DND-41 (cell line): ENCODE data around the gene ACTN1.

Experiments used
- EZH2 ChIP-seq: IDR thresholded peaks from 3 replicates; pipeline ENCODE4 v1.6.1; 2012; ENCODE audit warnings: borderline replicate concordance, low read depth, mild to moderate bottlenecking, moderate library complexity, low read length, inconsistent platforms; ENCODE audit not compliant: severe bottlenecking
- TF ChIP-seq, protein P1 (sequence below): IDR thresholded peaks from 2 replicates; pipeline ENCODE4 v1.5.1; 2012; ENCODE audit warnings: borderline replicate concordance, low read length, moderate library complexity, mild to moderate bottlenecking; ENCODE audit not compliant: poor library complexity, severe bottlenecking; ENCODE audit errors: extremely low read depth

DNA sequence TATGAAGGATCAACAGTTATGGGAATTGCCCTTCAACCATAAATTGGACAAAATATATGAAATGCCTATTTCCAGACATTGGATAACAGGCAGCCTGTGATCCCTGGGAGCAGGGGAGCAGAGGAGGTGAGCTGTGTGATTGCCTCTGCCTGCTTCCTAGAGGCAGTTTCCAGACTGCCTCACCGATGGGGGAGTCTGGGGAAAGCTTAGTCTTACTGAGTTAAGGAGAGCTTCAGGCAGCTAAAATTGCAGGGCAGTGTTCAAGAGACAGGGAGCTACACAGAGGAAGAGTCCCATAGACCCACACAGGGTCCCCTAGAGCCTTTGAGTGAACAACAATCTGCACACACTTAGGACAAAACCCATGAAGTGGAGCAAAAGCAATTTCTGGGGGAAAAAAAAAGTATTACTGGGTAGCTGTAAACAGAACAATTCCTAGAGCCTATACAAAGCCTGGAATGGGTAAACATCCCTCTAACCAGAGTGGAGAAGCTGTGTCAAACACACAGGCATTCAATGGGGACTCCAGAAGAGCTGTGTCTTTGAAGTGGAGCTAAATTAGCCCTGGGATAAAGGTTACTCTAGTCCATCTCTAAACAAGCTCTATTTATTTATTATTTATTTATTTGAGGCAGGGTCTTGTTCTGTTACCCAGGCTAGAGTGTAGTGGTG, 48.3 kb upstream of the ACTN1 start:
- TF ChIP-seq, protein P1, sequence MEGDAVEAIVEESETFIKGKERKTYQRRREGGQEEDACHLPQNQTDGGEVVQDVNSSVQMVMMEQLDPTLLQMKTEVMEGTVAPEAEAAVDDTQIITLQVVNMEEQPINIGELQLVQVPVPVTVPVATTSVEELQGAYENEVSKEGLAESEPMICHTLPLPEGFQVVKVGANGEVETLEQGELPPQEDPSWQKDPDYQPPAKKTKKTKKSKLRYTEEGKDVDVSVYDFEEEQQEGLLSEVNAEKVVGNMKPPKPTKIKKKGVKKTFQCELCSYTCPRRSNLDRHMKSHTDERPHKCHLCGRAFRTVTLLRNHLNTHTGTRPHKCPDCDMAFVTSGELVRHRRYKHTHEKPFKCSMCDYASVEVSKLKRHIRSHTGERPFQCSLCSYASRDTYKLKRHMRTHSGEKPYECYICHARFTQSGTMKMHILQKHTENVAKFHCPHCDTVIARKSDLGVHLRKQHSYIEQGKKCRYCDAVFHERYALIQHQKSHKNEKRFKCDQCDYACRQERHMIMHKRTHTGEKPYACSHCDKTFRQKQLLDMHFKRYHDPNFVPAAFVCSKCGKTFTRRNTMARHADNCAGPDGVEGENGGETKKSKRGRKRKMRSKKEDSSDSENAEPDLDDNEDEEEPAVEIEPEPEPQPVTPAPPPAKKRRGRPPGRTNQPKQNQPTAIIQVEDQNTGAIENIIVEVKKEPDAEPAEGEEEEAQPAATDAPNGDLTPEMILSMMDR: no peak
- TF ChIP-seq EZH2: no peak
